GM23338 (cell line): Measurements from ENCODE around the gene SLC25A30. TPM values are rescaled to one million over a fixed set of nuclear protein-coding genes. Genes with fewer than 3 reads are reported as not detected.

ENCODE experiments used
- ATAC-seq: fragments of 200-7000 bp; cut with Tn5 transposase; 3 replicates; pipeline ENCODE4 v1.9.1; 2020
- DNase-seq: peaks from one replicate; pipeline ENCODE4 v3.0.0-alpha.2; 2015; ENCODE audit warnings: low spot score
- H2AFZ ChIP-seq: fragments of 200-600 bp; sonication (generic); 2 replicates; pipeline ENCODE4 v1.8.0; 2016; ENCODE audit warnings: antibody characterized with exemption, mild to moderate bottlenecking, moderate library complexity
- H3F3A ChIP-seq: fragments of 200-600 bp; sonication (generic); replicated peaks from 2 replicates; pipeline ENCODE4 v1.8.0; 2017; ENCODE audit warnings: antibody characterized with exemption, mixed run types, low read depth
- H3K27ac ChIP-seq: fragments of 200-600 bp; sonication (generic); 2 replicates; pipeline ENCODE4 v1.6.1; 2016; ENCODE audit warnings: low read depth
- H3K27me3 ChIP-seq: fragments of 200-600 bp; sonication (generic); 2 replicates; pipeline ENCODE4 v1.8.0; 2016; ENCODE audit warnings: mild to moderate bottlenecking, mixed run types, moderate library complexity; ENCODE audit not compliant: insufficient read depth
- H3K36me3 ChIP-seq: fragments of 200-600 bp; sonication (generic); 2 replicates; pipeline ENCODE4 v1.8.0; 2016; ENCODE audit warnings: mild to moderate bottlenecking; ENCODE audit not compliant: insufficient read depth
- H3K4me1 ChIP-seq: fragments of 200-600 bp; sonication (generic); 2 replicates; pipeline ENCODE4 v1.8.0; 2016; ENCODE audit warnings: mild to moderate bottlenecking, moderate library complexity; ENCODE audit not compliant: insufficient read depth
- H3K4me2 ChIP-seq: fragments of 200-600 bp; sonication (generic); 2 replicates; pipeline ENCODE4 v1.7.1; 2017; ENCODE audit warnings: mixed run types
- H3K4me3 ChIP-seq: fragments of 200-600 bp; sonication (generic); 2 replicates; pipeline ENCODE4 v1.6.1; 2016; ENCODE audit warnings: mixed run types
- H3K79me2 ChIP-seq: fragments of 200-600 bp; sonication (generic); replicated peaks from 2 replicates; pipeline ENCODE4 v1.8.0; 2017; ENCODE audit warnings: mild to moderate bottlenecking; ENCODE audit not compliant: insufficient read depth
- H3K9me2 ChIP-seq: fragments of 200-600 bp; sonication (generic); 2 replicates; pipeline ENCODE4 v1.8.0; 2017; ENCODE audit not compliant: insufficient read depth
- H4K20me1 ChIP-seq: fragments of 200-600 bp; sonication (generic); replicated peaks from 2 replicates; pipeline ENCODE4 v1.8.0; 2017; ENCODE audit warnings: mild to moderate bottlenecking; ENCODE audit not compliant: insufficient read depth
- H3K27ac Mint-ChIP-seq: 2 replicates; pipeline ENCODE4 v1.8.0; 2020; ENCODE audit warnings: inconsistent platforms, mild to moderate bottlenecking, moderate library complexity, mixed read lengths
- H3K27me3 Mint-ChIP-seq: 3 replicates; pipeline ENCODE4 v1.8.0; 2022; ENCODE audit warnings: low read depth, mild to moderate bottlenecking, moderate library complexity, mixed read lengths, inconsistent platforms; ENCODE audit not compliant: insufficient read depth, poor library complexity
- H3K36me3 Mint-ChIP-seq: 3 replicates; pipeline ENCODE4 v1.8.0; 2021; ENCODE audit warnings: low read depth, mild to moderate bottlenecking, inconsistent platforms, moderate library complexity, mixed read lengths
- H3K4me1 Mint-ChIP-seq: 3 replicates; pipeline ENCODE4 v1.8.0; 2020; ENCODE audit warnings: mild to moderate bottlenecking, inconsistent platforms, mixed read lengths
- H3K4me3 Mint-ChIP-seq: 3 replicates; pipeline ENCODE4 v1.8.0; 2021; ENCODE audit warnings: moderate library complexity, mild to moderate bottlenecking, inconsistent platforms, mixed read lengths
- H3K9me3 Mint-ChIP-seq: 3 replicates; pipeline ENCODE4 v1.8.0; 2020; ENCODE audit warnings: moderate library complexity, mild to moderate bottlenecking, inconsistent platforms, mixed read lengths
- CREB1 ChIP-seq: fragments of 250-450 bp; sonication (Bioruptor Pico); IDR thresholded peaks from 2 replicates; pipeline ENCODE4 v1.5.0; 2020; ENCODE audit warnings: low read depth, mild to moderate bottlenecking, moderate library complexity
- EZH2 ChIP-seq: fragments of 200-600 bp; sonication (generic); IDR thresholded peaks from one replicate; pipeline ENCODE4 v1.8.0; 2017; ENCODE audit warnings: antibody characterized with exemption, mild to moderate bottlenecking, low read depth; ENCODE audit not compliant: unreplicated experiment
- EZH2phosphoT487 ChIP-seq: fragments of 200-600 bp; sonication (generic); IDR thresholded peaks from one replicate; pipeline ENCODE4 v1.8.1; 2018; ENCODE audit warnings: antibody characterized with exemption; ENCODE audit not compliant: unreplicated experiment
- NANOG ChIP-seq: IDR thresholded peaks from 2 replicates; pipeline ENCODE4 v1.6.1; 2016; ENCODE audit warnings: antibody characterized with exemption, borderline replicate concordance
- POLR2AphosphoS5 ChIP-seq: IDR thresholded peaks from 2 replicates; pipeline ENCODE4 v1.6.1; 2016; ENCODE audit warnings: antibody characterized with exemption, low read depth
- REST ChIP-seq: IDR thresholded peaks from one replicate; pipeline ENCODE4 v1.6.1; 2018; ENCODE audit warnings: antibody characterized with exemption; ENCODE audit not compliant: unreplicated experiment
- STAT1 ChIP-seq: IDR thresholded peaks from one replicate; pipeline ENCODE4 v1.6.1; 2016; ENCODE audit warnings: antibody characterized with exemption; ENCODE audit not compliant: unreplicated experiment
- polyA plus RNA-seq: library from polyadenylated mRNA; unstranded; fragments of >200 nt; fragmentation: Nextera tagmentation; extraction: Ambion mirVana; gene quantifications from 2 replicates; pipeline ENCODE4 v1.2.1, GENCODE V29; 2016
- total RNA-seq: library from RNA; depleted of rRNA; stranded (reverse); fragments of >200 nt; shearing (Covaris generic); gene quantifications from 2 replicates; pipeline ENCODE4 v1.2.3, GENCODE V29; 2014
- TF ChIP-seq, protein P1 (sequence below): IDR thresholded peaks from 2 replicates; pipeline ENCODE4 v1.6.1; 2016; ENCODE audit warnings: antibody characterized with exemption
- TF ChIP-seq, protein P2 (sequence below), 2 experiments: fragments of 200-600 bp in 1 of 2; sonication (generic) in 1 of 2; conservative IDR thresholded peaks; 2 replicates each; pipeline versions ENCODE4 v1.5.1 to v1.6.1; 2016 to 2017; ENCODE audit warnings: antibody characterized with exemption in 2 of 2, low read depth in 2 of 2, mild to moderate bottlenecking in 2 of 2, moderate library complexity in 1 of 2

SLC25A30 gene
- total and polyA plus RNA-seq, 2 experiments from 2014 or later = 2.0 to 7.5 TPM

DNA sequence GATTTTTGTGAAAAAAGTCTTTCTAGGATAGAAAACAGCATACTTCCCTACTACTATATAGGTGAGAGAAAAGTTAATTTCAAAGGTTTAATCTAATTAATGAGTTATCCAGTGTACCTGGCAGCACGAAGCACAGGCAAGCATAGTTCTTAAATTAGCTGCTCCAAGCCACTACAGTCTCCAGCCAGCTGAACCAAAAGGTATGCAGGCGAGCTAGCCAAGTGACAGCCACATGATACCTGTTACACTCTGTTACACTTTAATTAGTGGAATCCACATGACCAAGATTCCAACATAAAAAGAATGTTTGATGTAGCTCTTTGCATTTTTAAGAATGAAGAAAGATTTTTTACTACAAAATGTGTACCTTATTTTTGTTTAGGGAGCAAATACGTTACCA, 15.5 kb downstream of the SLC25A30 start:
- Histone ChIP-seq H4K20me1 (peaks cover 4% of the 10 kb centered on the region), H3K36me3 (peaks cover 6% of the 10 kb centered on the region), H2AFZ (no peak overlapping the region), H3K4me2 (no peak overlapping the region), H3K4me3 (no peak overlapping the region), H3K4me1 (no peaks in the 10 kb centered on the region), H3F3A (no peaks in the 10 kb centered on the region), H3K9me2 (no peaks in the 10 kb centered on the region), H3K27me3 (no peaks in the 10 kb centered on the region), H3K79me2 (no peaks in the 10 kb centered on the region), H3K27ac (no peak overlapping the region; the same call in 1 of the 2 replicates)
- no peaks in the 10 kb centered on the region for H3K4me1 Mint-ChIP-seq
- peaks cover 28% of the 10 kb centered on the region for H3K36me3 Mint-ChIP-seq
- ATAC-seq (no peak), DNase-seq (no peak)
- H3K27ac Mint-ChIP-seq = no peak overlapping the region
- no peaks in the 10 kb centered on the region for H3K27me3 Mint-ChIP-seq
- TF ChIP-seq EZH2phosphoT487 (no peak), CREB1 (CRISPR knock-in tag) (no peak), REST (no peak), EZH2 (no peak), NANOG (no peak), POLR2AphosphoS5 (no peak)
- TF ChIP-seq, protein P1, sequence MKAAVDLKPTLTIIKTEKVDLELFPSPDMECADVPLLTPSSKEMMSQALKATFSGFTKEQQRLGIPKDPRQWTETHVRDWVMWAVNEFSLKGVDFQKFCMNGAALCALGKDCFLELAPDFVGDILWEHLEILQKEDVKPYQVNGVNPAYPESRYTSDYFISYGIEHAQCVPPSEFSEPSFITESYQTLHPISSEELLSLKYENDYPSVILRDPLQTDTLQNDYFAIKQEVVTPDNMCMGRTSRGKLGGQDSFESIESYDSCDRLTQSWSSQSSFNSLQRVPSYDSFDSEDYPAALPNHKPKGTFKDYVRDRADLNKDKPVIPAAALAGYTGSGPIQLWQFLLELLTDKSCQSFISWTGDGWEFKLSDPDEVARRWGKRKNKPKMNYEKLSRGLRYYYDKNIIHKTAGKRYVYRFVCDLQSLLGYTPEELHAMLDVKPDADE = no peak
- TF ChIP-seq, protein P2, sequence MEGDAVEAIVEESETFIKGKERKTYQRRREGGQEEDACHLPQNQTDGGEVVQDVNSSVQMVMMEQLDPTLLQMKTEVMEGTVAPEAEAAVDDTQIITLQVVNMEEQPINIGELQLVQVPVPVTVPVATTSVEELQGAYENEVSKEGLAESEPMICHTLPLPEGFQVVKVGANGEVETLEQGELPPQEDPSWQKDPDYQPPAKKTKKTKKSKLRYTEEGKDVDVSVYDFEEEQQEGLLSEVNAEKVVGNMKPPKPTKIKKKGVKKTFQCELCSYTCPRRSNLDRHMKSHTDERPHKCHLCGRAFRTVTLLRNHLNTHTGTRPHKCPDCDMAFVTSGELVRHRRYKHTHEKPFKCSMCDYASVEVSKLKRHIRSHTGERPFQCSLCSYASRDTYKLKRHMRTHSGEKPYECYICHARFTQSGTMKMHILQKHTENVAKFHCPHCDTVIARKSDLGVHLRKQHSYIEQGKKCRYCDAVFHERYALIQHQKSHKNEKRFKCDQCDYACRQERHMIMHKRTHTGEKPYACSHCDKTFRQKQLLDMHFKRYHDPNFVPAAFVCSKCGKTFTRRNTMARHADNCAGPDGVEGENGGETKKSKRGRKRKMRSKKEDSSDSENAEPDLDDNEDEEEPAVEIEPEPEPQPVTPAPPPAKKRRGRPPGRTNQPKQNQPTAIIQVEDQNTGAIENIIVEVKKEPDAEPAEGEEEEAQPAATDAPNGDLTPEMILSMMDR (conservative IDR thresholded peaks at IDR 0.05; ENCODE audit: low read depth in 2 of 2) = no peak
- no peaks in the 10 kb centered on the region for H3K9me3 Mint-ChIP-seq
- H3K4me3 Mint-ChIP-seq = no peak overlapping the region

GRCh38 chr13:45401314-45401713, 16.9 kb downstream of the SLC25A30 start:
- Histone ChIP-seq H3K4me1 (no peaks in the 10 kb centered on the region), H3K27me3 (no peaks in the 10 kb centered on the region), H3K27ac (no peak overlapping the region), H3F3A (no peaks in the 10 kb centered on the region), H3K9me2 (no peaks in the 10 kb centered on the region), H2AFZ (no peak overlapping the region), H3K79me2 (no peaks in the 10 kb centered on the region), H4K20me1 (peaks cover 4% of the 10 kb centered on the region), H3K4me3 (no peak overlapping the region), H3K36me3 (peaks cover 3% of the 10 kb centered on the region), H3K4me2 (no peak overlapping the region)
- no peak overlapping the region for H3K4me3 Mint-ChIP-seq
- H3K9me3 Mint-ChIP-seq = no peaks in the 10 kb centered on the region
- no peaks in the 10 kb centered on the region for H3K27me3 Mint-ChIP-seq
- no peak overlapping the region for H3K27ac Mint-ChIP-seq
- ATAC-seq = no peak
- H3K36me3 Mint-ChIP-seq = peaks cover 22% of the 10 kb centered on the region
- no peaks in the 10 kb centered on the region for H3K4me1 Mint-ChIP-seq
- DNase-seq = no peak
- TF ChIP-seq STAT1 (no peak), EZH2phosphoT487 (no peak), NANOG (no peak)
- TF ChIP-seq, protein P1 = no peak
